IMR-90 (cell line): ENCODE measurements around the gene EPB41L1. TPM values are rescaled to one million over a fixed set of nuclear protein-coding genes. Genes with fewer than 3 reads are reported as not detected.

Experiments used
- ATAC-seq: fragments of 200-7000 bp; cut with Tn5 transposase; 2 replicates; pipeline ENCODE4 v1.9.1; 2020; ENCODE audit warnings: low read depth, mild to moderate bottlenecking, moderate library complexity
- BruUV-seq: library from RNA; stranded (reverse); fragments of 400-500 nt; replicated peaks from 2 replicates; lab custom pipeline; 2021; lab: Mats Ljungman, UMichigan
- CTCF ChIA-PET: fragments of 300-600 bp; formaldehyde crosslinking; extraction: SDS; loops from one replicate; lab custom pipeline; 2021; ENCODE audit warnings: antibody characterized with exemption; lab: Yijun Ruan, JAX
- POLR2A ChIA-PET: fragments of 300-600 bp; sonication (Branson Sonifier 250); formaldehyde crosslinking; loops from one replicate; lab custom pipeline; 2022; ENCODE audit warnings: antibody characterized with exemption; ENCODE audit not compliant: unreplicated experiment; lab: Charles Lee
- DNase-seq: peaks from one replicate; pipeline ENCODE4 v3.0.0; 2013
- H2AFZ ChIP-seq: replicated peaks from 2 replicates; pipeline ENCODE3; 2013; ENCODE audit warnings: low read length, mild to moderate bottlenecking; ENCODE audit not compliant: poor library complexity
- H2AK5ac ChIP-seq: 2 replicates; pipeline ENCODE4 v1.6.1; 2013; ENCODE audit warnings: low read depth, low read length, inconsistent platforms
- H2AK9ac ChIP-seq: replicated peaks from 2 replicates; pipeline ENCODE3; 2013; ENCODE audit warnings: mild to moderate bottlenecking, low read depth, low read length, moderate library complexity; ENCODE audit not compliant: poor library complexity
- H2BK120ac ChIP-seq: 2 replicates; pipeline ENCODE4 v1.6.1; 2013; ENCODE audit warnings: low read depth, low read length, inconsistent platforms
- H2BK15ac ChIP-seq: 3 replicates; pipeline ENCODE4 v1.6.1; 2013; ENCODE audit warnings: low read depth, low read length, inconsistent platforms
- H2BK20ac ChIP-seq: 2 replicates; pipeline ENCODE4 v1.6.1; 2013; ENCODE audit warnings: low read depth, mild to moderate bottlenecking, inconsistent platforms, low read length, moderate library complexity
- H2BK5ac ChIP-seq: 2 replicates; pipeline ENCODE4 v1.6.1; 2013; ENCODE audit warnings: mild to moderate bottlenecking, low read depth, low read length, inconsistent platforms; ENCODE audit not compliant: poor library complexity, severe bottlenecking
- H3K14ac ChIP-seq: replicated peaks from 2 replicates; pipeline ENCODE4 v1.6.1; 2013; ENCODE audit warnings: low read depth, low read length, inconsistent platforms
- H3K18ac ChIP-seq: 2 replicates; pipeline ENCODE4 v1.6.1; 2013; ENCODE audit warnings: low read depth, low read length, control low read depth
- H3K23ac ChIP-seq: 2 replicates; pipeline ENCODE4 v1.6.1; 2013; ENCODE audit warnings: low read depth, low read length, inconsistent platforms
- H3K27ac ChIP-seq: 2 replicates; pipeline ENCODE4 v1.5.1; 2013; ENCODE audit warnings: mild to moderate bottlenecking, control low read depth, low read length; ENCODE audit not compliant: insufficient read depth
- H3K27me3 ChIP-seq: 2 replicates; pipeline ENCODE4 v1.6.1; 2013; ENCODE audit warnings: low read length; ENCODE audit not compliant: control insufficient read depth, insufficient read depth
- H3K36me3 ChIP-seq: 2 replicates; pipeline ENCODE4 v1.6.1; 2013; ENCODE audit warnings: low read length, mixed read lengths; ENCODE audit not compliant: control insufficient read depth, insufficient read depth
- H3K4ac ChIP-seq: 2 replicates; pipeline ENCODE4 v1.6.1; 2013; ENCODE audit warnings: low read depth, low read length, inconsistent platforms
- H3K4me1 ChIP-seq: 2 replicates; pipeline ENCODE4 v1.6.1; 2013; ENCODE audit warnings: low read length, mixed read lengths; ENCODE audit not compliant: control insufficient read depth, insufficient read depth
- H3K4me2 ChIP-seq: 2 replicates; pipeline ENCODE4 v1.6.1; 2013; ENCODE audit warnings: low read depth, mild to moderate bottlenecking, control low read depth, low read length, moderate library complexity
- H3K4me3 ChIP-seq: 2 replicates; pipeline ENCODE4 v1.5.1; 2013; ENCODE audit warnings: low read depth, mild to moderate bottlenecking, control low read depth, low read length, moderate library complexity; ENCODE audit not compliant: insufficient read depth
- H3K56ac ChIP-seq: 2 replicates; pipeline ENCODE4 v1.6.1; 2013; ENCODE audit warnings: low read length, inconsistent platforms; ENCODE audit not compliant: insufficient read depth; ENCODE audit errors: extremely low read depth
- H3K79me1 ChIP-seq, 2 experiments: 2 replicates each; pipeline ENCODE4 v1.6.1; 2013; ENCODE audit warnings: low read length in 2 of 2, inconsistent platforms in 1 of 2, low read depth in 1 of 2
- H3K9ac ChIP-seq: 2 replicates; pipeline ENCODE4 v1.6.1; 2013; ENCODE audit warnings: low read depth, low read length, control low read depth
- H3K9me1 ChIP-seq: 2 replicates; pipeline ENCODE4 v1.6.1; 2013; ENCODE audit warnings: low read length, inconsistent platforms; ENCODE audit not compliant: insufficient read depth
- H3K9me3 ChIP-seq: 2 replicates; pipeline ENCODE4 v1.6.1; 2013; ENCODE audit warnings: low read length; ENCODE audit not compliant: control insufficient read depth, insufficient read depth
- H4K20me1 ChIP-seq: 2 replicates; pipeline ENCODE4 v1.6.1; 2013; ENCODE audit warnings: low read length, inconsistent platforms; ENCODE audit not compliant: insufficient read depth
- H4K5ac ChIP-seq: 2 replicates; pipeline ENCODE4 v1.6.1; 2013; ENCODE audit warnings: mild to moderate bottlenecking, low read depth, low read length, control low read depth
- H4K8ac ChIP-seq, 2 experiments: 2 replicates each; pipeline ENCODE4 v1.6.1; 2013; ENCODE audit warnings: low read depth in 2 of 2, low read length in 2 of 2, control low read depth in 1 of 2, inconsistent platforms in 1 of 2
- H4K91ac ChIP-seq: 2 replicates; pipeline ENCODE4 v1.6.1; 2013; ENCODE audit warnings: low read depth, low read length, inconsistent platforms; ENCODE audit not compliant: insufficient read depth
- CEBPB ChIP-seq: IDR thresholded peaks from 2 replicates; pipeline ENCODE4 v1.6.1; 2012; ENCODE audit warnings: low read depth, low read length, improper control_type of control experiment
- CHD1 ChIP-seq: IDR thresholded peaks from 2 replicates; pipeline ENCODE4 v1.6.1; 2012; ENCODE audit warnings: low read depth, low read length, improper control_type of control experiment
- FOS ChIP-seq: fragments of 150-350 bp; IDR thresholded peaks from 2 replicates; pipeline ENCODE4 v1.6.1; 2016; ENCODE audit warnings: low read depth, low read length
- MAZ ChIP-seq: IDR thresholded peaks from 2 replicates; pipeline ENCODE4 v1.6.1; 2012; ENCODE audit warnings: low read depth, mild to moderate bottlenecking, low read length, improper control_type of control experiment, moderate library complexity, borderline replicate concordance
- MXI1 ChIP-seq: IDR thresholded peaks from 2 replicates; pipeline ENCODE4 v1.6.1; 2012; ENCODE audit warnings: low read depth, mild to moderate bottlenecking, low read length, moderate library complexity, borderline replicate concordance
- NFE2L2 ChIP-seq: fragments of 150-350 bp; IDR thresholded peaks from 2 replicates; pipeline ENCODE4 v1.6.1; 2016; ENCODE audit warnings: low read depth, mild to moderate bottlenecking, low read length
- POLR2A ChIP-seq: IDR thresholded peaks from 2 replicates; pipeline ENCODE4 v1.6.1; 2012; ENCODE audit warnings: mild to moderate bottlenecking, low read depth, low read length
- RAD21 ChIP-seq: IDR thresholded peaks from 2 replicates; pipeline ENCODE4 v1.6.1; 2012; ENCODE audit warnings: low read length, improper control_type of control experiment
- RCOR1 ChIP-seq: IDR thresholded peaks from 2 replicates; pipeline ENCODE4 v1.6.1; 2012; ENCODE audit warnings: mild to moderate bottlenecking, low read length, improper control_type of control experiment; ENCODE audit not compliant: insufficient replicate concordance
- RFX5 ChIP-seq: IDR thresholded peaks from 2 replicates; pipeline ENCODE4 v1.8.0; 2012; ENCODE audit warnings: low read depth, mild to moderate bottlenecking, low read length, moderate library complexity
- SMC3 ChIP-seq: fragments of 150-350 bp; IDR thresholded peaks from 2 replicates; pipeline ENCODE4 v1.6.1; 2016; ENCODE audit warnings: low read depth, mild to moderate bottlenecking, antibody characterized with exemption, low read length, moderate library complexity
- USF2 ChIP-seq: fragments of 150-350 bp; IDR thresholded peaks from 2 replicates; pipeline ENCODE4 v1.6.1; 2017; ENCODE audit warnings: mild to moderate bottlenecking, antibody characterized with exemption, low read length, low read depth
- WGBS, 2 experiments: methylation state at CpG; one replicate each; pipeline versions ENCODE4 v1.1.5 to v1.1.7; 2013; ENCODE audit warnings: missing lambda C conversion rate in 2 of 2; ENCODE audit not compliant: insufficient read length in 1 of 2; ENCODE audit errors: extremely low coverage in 2 of 2; 5-methylcytosine and 5-hydroxymethylcytosine counted together
- dilution Hi-C: fragments of 300-500 bp; cut with HindIII; formaldehyde crosslinking; loops from one replicate; pipeline ENCODE4 v1.14.3; 2018; ENCODE audit warnings: low sequenced_read_pairs; ENCODE audit not compliant: unreplicated experiment
- in situ Hi-C: fragments of 300-500 bp; cut with MboI; formaldehyde crosslinking; loops from 3 replicates; pipeline ENCODE4 v1.14.3; 2019; ENCODE audit warnings: low sequenced_read_pairs, inconsistent platforms, mixed read lengths
- intact Hi-C: fragments of 100-400 bp; cut with micrococcal nuclease; formaldehyde crosslinking; loops from 2 replicates; pipeline ENCODE4 v1.10.0; 2022
- polyA plus RNA-seq, 3 experiments: library from polyadenylated mRNA; depleted of rRNA; stranded (reverse); fragments of >200 nt; gene quantifications; 2 replicates each; pipeline ENCODE4 v1.2.3, GENCODE V29; 2012; ENCODE audit warnings: low replicate concordance in 1 of 3
- total RNA-seq: library from RNA; depleted of rRNA; stranded (reverse); fragments of >200 nt; gene quantifications from 2 replicates; pipeline ENCODE4 v1.2.3, GENCODE V29; 2012
- TF ChIP-seq, protein P1 (sequence below): fragments of 150-350 bp; IDR thresholded peaks from 2 replicates; pipeline ENCODE4 v1.6.1; 2016; ENCODE audit warnings: low read depth, mild to moderate bottlenecking, low read length, moderate library complexity, borderline replicate concordance

Gene EPB41L1
- total and polyA plus RNA-seq, 2 of the 4 experiments (the other 2 are of a cell fraction), result 12.5 to 33.7 TPM

GRCh38 chr20:36144336-36144735, 10.2 kb upstream of the EPB41L1 start:
- H2BK5ac ChIP-seq, result no peak overlapping the region
- no peak overlapping the region for H4K5ac ChIP-seq
- no peak overlapping the region for H2AK9ac ChIP-seq
- no peak overlapping the region for H4K91ac ChIP-seq
- no peaks in the 10 kb centered on the region for H3K79me1 ChIP-seq
- DNase-seq (no peak), ATAC-seq (no peak)
- no peaks in the 10 kb centered on the region; the same call in 1 of the 2 replicates for H4K20me1 ChIP-seq
- no peak overlapping the region for H3K14ac ChIP-seq
- no peak overlapping the region for H3K4me3 ChIP-seq
- H3K56ac ChIP-seq, result no peak overlapping the region
- H2BK15ac ChIP-seq, result no peak overlapping the region
- H3K4me1 ChIP-seq, result peaks cover 6% of the 10 kb centered on the region; the same call in 1 of the 2 replicates
- no peak for TF ChIP-seq RAD21
- no peak for TF ChIP-seq MXI1
- TF ChIP-seq POLR2A, result no peak
- no peak for TF ChIP-seq USF2
- TF ChIP-seq RFX5, result no peak
- TF ChIP-seq MAZ, result no peak
- TF ChIP-seq, protein P1, sequence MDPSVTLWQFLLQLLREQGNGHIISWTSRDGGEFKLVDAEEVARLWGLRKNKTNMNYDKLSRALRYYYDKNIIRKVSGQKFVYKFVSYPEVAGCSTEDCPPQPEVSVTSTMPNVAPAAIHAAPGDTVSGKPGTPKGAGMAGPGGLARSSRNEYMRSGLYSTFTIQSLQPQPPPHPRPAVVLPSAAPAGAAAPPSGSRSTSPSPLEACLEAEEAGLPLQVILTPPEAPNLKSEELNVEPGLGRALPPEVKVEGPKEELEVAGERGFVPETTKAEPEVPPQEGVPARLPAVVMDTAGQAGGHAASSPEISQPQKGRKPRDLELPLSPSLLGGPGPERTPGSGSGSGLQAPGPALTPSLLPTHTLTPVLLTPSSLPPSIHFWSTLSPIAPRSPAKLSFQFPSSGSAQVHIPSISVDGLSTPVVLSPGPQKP, result no peak
- no peak for TF ChIP-seq NFE2L2
- TF ChIP-seq CHD1, result no peak
- TF ChIP-seq SMC3, result no peak
- no peak for TF ChIP-seq CEBPB
- no peak for TF ChIP-seq RCOR1
- no peak for TF ChIP-seq FOS
- no peak overlapping the region for H2AK5ac ChIP-seq
- H4K8ac ChIP-seq, result no peak overlapping the region; a peak in 1 of 4 replicates
- dilution Hi-C loops (no loop called here), intact Hi-C loops (no loop called here), in situ Hi-C loops (loop anchor here (25.0 kb wide), 1 partner anchor 382 kb away; the partner anchor contains the start of gene PHF20)
- no peak overlapping the region for H3K9ac ChIP-seq
- H3K4me2 ChIP-seq, result no peak overlapping the region
- no peak overlapping the region for H3K23ac ChIP-seq
- WGBS, 2 experiments, result 29% methylated on average over 1 of the region's 1 CpG; no CpG with 5 or more reads in 1 of the 2 experiments
- ChIA-PET POLR2A (no interaction called here), CTCF (interaction anchor here (3.1 kb wide), 1 partner anchor 152 kb away, joined by 12 read pairs; no protein-coding TSS in a partner anchor)
- no peak overlapping the region for H2BK120ac ChIP-seq
- no TSS peak for BruUV-seq
- no peaks in the 10 kb centered on the region for H3K9me1 ChIP-seq
- no peak overlapping the region for H3K18ac ChIP-seq
- H2AFZ ChIP-seq, result peak overlapping the region; percentile 35
- H3K27ac ChIP-seq, result no peak overlapping the region
- H3K9me3 ChIP-seq, result no peaks in the 10 kb centered on the region
- no peaks in the 10 kb centered on the region for H3K36me3 ChIP-seq
- peaks cover 5% of the 10 kb centered on the region for H3K27me3 ChIP-seq
- H2BK20ac ChIP-seq, result no peak overlapping the region
- H3K4ac ChIP-seq, result no peak overlapping the region
